ENCODE measurements around the gene RAB17.
"Not testable (repeated sequence)": the region's sequence is repeated elsewhere in the genome, so short reads cannot be mapped to it uniquely, and the experiment has no call there.

RAB17 gene

GRCh38 chr2:237598468-237599208, 8.1 kb upstream of the RAB17 start:
- no peak for DNase-seq

GRCh38 chr2:237597196-237598145, 6.9 kb upstream of the RAB17 start:
- DNase-seq: no peak

GRCh38 chr2:237596520-237597195, 6.1 kb upstream of the RAB17 start:
- DNase-seq: no peak

DNA sequence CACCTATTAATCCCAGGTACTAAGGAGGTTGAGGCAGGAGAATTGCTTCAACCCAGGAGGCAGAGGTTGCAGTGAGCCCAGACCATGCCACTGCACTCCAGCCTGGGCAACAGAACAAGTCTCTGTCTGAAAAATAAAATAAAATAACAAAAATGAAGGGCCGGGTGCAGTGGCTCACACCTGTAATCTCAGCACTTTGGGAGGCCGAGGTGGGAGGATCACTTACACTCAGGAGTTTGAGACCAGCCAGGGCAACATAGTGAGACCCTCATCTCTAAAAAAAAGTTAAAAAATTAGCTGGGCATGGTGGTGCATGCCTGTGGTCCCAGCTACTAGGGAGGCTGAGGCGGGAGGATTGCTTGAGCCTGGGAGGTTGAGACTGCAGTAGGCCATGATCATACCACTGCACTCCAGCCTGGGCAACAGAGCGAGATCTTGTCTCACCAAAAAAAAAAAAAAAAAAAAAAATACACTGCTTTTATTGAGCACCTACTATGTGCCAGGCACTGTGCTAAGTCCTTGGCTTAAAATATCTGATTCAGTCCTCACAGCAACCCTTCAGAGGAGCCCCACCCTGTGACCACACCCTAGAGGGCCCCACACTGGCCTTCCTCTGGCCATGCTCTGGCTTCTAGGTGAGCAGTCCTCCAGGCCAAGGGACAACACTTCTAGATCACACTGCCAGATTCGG, 5.4 kb upstream of the RAB17 start:
- not testable (repeated sequence) for DNase-seq

DNA sequence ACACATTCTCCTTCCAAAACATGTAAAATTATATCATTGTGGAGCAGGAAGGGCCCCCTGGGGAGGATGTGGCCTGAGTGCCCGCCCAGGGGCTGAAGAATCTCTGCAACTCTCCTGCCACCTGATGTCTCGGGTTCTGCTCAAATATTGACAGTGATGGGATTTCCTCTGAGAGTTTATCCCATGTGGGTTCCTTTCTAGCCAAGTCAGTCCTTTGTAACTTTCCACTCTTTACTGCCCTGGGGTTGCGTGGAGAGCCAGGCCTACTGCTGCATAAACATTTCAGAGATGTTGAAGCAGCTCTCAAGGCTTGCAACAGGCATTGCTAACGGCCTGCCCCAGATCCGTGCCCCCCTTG, 4.0 kb upstream of the RAB17 start:
- no peak for DNase-seq

GRCh38 chr2:237593596-237594320, 3.2 kb upstream of the RAB17 start:
- no peak for DNase-seq

DNA sequence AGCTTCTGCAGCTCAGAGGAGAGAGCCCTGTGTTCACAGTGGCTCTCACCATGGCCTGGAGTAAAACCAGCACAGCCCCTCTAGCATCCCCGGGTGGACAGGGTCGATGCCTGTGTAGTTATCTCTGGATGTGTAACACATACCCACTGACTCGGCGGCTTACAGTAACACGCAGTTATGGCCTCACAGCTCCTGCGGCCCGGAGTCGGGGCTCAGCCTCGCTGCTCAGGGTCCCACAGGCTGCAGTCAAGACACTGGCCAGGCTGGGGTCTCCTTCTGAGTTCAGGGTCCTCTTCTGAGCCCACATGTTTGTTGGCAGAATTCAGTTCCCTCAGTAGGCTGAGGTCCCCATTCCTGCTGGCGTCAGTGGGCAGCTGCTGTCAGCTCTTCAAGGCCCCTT, 2.5 kb upstream of the RAB17 start:
- no peak for DNase-seq

DNA sequence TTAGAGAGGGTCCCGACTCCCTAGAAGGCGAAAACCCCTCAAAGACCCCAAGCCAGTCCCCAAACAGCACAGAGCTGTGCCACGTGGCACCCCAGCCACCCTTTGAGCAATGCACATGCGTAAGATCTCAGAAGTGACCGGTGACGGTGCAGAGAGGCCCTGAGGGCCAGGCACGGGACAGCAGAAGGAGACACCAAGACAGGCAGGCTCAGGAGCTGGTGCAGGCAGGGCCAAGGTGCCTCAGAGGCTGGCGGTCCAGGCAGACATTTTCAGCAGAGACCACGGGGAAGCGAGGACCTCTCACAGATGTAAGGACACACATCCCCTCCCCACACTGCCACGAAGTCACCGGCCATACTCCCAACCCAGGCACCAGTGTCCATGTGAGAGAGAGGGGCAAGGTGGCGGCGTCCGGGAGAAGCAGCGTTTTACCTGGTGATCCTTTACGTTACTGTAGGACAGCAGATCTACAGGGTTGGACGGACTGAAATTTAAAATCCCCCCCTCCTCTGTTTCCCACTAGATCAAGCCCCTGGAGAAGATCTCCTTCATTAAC, 2.0 kb upstream of the RAB17 start:
- no peak for DNase-seq

DNA sequence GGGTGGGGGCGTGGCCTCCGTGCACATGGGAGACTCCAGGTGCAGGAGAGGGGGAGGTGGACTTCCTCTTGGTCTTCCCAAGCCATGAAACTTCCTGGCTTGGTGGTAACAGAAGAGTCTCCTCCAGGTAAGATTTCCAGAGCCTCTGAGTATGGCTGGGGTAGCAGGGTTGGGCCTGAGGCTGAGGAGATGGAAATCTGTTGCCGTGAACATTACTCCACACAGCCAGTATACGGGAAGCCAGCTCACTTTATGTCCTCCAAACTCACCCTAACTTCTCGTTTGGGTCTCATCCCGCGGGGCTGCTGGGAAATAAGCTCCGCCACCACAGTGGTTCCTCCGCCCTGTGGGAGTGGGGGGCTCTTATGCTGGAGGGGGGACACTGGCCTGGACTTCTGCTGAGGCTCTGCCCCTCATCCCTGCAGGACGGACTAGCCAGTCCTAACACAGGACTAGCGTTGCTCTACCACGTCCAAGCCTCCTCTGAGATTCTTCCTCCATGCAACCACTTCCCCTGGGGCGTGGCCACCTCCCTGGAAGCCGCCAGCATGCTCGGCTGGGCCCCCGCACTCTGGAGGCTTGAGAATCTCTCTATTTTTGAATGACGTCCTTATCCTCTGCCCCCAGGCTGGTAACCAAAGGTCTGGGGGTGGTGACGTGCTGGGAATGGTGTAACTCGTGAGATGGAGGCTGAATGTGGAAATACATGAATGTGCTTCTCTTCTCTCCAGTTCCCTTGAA, 777 bp upstream of the RAB17 start:
- no peak for DNase-seq

- no peak for DNase-seq
These were observed 2.4 kb downstream of the RAB17 start for GRCh38 chr2:237588044-237588696.

DNA sequence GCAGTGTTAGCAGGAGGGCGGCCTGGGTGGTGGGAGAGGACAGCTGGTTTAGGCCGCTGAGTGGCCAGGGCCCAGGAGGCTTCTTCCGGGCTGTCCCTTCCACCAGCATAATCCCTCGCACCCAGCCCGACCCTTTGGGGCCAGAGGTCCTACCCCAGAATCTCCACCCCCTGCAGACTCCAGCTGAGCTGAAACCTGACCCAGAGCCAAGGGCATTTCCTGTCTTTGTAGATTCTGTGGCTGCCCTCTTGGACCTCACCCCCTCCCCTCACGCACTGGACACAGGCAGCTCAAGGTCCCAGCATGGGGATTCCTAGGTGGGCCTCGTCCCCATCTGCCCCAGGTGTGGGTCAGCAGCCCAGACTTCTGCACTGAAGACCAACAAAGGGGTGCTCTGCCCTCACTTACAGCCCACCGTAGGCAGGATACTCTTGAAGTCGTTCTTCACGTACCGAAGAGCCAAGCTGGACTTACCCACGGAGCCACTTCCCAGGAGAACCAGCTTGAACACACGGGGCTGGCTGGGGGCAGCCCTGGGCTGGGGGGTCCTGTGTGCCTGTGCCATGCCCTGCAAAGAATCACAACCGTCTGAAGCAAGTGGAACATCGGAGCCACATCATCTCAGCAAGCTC, 4.8 kb downstream of the RAB17 start:
- DNase-seq: no peak

DNA sequence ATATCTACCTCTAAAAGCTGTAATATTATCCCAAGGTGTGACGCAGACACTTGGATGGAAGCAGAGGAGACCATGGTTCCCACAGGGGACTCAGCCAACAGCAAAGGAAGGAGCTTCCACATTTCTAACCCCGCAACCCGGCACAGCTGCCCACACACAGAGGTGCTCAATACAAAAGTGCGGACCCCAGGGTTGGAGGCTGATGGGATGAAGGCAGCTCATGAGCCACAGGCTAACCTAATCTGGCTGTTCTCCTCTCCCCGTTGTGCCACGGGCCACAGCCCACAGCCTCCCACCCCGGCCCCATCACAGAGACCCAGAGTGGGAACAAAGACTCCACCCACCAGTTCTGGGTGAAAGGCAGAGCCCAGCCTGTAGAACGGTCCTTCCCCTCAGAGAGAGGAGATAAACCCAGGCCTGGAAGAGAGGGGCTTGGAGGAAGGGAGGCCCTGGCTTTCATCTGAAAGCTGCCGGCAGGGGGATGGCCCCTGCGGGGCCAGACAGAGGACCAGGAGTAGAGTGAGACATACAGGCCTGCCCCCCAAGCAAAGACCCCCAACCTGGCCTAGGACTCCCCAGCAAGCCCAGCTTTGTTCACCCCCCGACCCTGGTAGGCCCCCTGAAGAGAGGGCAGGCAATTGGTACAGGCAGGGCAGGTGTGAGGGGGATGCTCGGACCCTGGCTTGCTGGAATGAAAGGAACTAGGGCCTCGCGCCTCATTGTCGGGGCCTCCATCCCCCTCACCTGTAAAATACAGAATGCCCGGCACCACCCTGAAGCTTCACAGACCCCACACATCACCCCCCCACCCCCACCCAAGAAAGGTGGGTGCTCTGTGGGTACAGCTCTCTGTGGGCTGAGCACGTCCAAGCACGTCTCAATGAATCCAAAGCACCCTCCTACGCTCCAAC, 6.9 kb downstream of the RAB17 start:
- no peak for DNase-seq

DNA sequence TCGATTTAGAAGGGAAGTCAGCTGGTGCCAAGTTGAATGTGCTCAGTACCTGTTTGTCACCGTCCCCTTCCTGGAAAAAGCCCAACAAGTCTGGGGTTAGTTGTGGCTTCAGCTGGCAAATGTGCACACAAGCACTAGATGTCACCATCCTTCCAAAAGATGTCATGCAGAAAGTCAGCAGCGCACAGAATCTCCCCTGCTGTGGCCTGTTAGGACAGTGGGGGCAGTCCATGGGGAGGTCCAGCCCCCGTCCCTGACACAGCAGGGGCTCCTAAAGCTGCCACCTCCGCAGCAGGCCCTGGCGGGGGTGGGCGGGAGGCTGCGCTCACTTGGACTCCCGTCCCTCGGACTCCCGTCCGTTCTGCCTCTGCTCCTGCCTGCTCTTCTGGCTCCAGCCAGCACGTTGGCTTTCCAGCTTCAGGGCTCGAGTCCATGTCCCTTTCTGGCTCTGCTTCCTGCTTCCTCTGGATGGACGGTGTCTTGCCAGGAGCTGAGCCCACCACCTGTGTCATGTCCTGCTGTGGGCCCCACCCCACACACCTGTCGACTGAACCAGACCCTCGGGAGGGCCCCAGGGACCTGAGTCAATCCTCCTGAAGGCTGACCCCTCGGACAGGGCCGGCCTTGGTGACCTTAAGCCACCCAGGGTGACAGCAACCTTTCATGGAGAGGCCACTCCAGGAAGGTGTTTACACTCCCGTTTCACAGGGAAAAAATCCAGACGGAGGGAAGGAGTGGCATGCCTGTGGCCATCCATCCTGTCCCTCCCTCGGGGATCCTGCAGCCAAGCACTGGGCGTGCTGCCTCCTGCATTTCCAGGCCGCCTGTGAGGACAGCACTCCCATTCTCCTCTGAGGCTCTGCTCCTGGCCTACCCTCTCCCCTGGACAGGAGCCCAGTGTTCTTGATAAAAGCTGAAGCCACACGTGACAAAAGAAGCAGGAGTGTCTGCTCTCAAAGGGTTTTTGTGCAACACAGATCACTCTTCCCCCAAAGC, 8.5 kb downstream of the RAB17 start:
- DNase-seq: no peak

GRCh38 chr2:237581326-237581725, 9.2 kb downstream of the RAB17 start:
- DNase-seq: no peak

GRCh38 chr2:237577956-237578870, 12.3 kb downstream of the RAB17 start:
- no peak for DNase-seq

DNA sequence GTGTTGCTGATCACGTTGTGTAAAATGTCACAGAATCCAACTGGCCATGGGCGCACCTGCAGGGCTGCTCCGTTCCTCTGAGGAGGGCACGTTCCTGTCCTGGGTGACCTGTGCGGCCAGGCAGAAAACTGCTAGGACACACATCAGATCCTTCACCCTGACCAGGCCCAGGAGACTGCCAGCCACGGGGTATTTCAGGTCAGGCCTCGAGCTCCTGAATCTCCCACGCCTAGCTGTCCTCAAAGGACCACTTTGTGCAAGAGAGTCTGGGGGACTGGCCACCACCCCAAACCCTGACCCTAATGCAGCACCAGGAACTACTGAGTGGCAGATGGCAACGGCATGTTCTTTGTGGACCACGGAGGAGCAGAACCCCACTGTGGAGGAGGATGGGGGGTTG, 13.1 kb downstream of the RAB17 start:
- no peak for DNase-seq

GRCh38 chr2:237576974-237577373, 13.6 kb downstream of the RAB17 start:
- DNase-seq: no peak
